Hepatocyte (in vitro differentiated cells): Measurements from ENCODE around the gene NPHP3.

ENCODE experiments used
- CTCF ChIP-seq: fragments of 200-600 bp; sonication (generic); IDR thresholded peaks from 2 replicates; pipeline ENCODE4 v1.5.1; 2016; ENCODE audit warnings: antibody characterized with exemption, mild to moderate bottlenecking; ENCODE audit not compliant: poor library complexity
- EZH2phosphoT487 ChIP-seq: fragments of 200-600 bp; sonication (generic); IDR thresholded peaks from one replicate; pipeline ENCODE4 v1.6.1; 2018; ENCODE audit warnings: antibody characterized with exemption, mild to moderate bottlenecking, low read depth, moderate library complexity; ENCODE audit not compliant: unreplicated experiment, severe bottlenecking

GRCh38 chr3:132659000-132659364 lies 63.2 kb downstream of the NPHP3 start:
- TF ChIP-seq CTCF = no peak
- no peak for TF ChIP-seq EZH2phosphoT487
